Neural crest cell (in vitro differentiated cells): ENCODE measurements around the gene PPP1R3D. TPM values are rescaled to one million over a fixed set of nuclear protein-coding genes. Genes with fewer than 3 reads are reported as not detected.

Experiments used
- DNase-seq: peaks from one replicate; pipeline ENCODE4 v3.0.0; 2021; ENCODE audit warnings: low read depth, mixed read lengths, low spot score
- H3K27ac Mint-ChIP-seq: one replicate; pipeline ENCODE4 v1.8.0; 2021; ENCODE audit warnings: mild to moderate bottlenecking, mixed read lengths; ENCODE audit not compliant: unreplicated experiment
- H3K27me3 Mint-ChIP-seq: 2 replicates; pipeline ENCODE4 v1.8.0; 2021; ENCODE audit warnings: low read depth, mild to moderate bottlenecking, mixed read lengths
- H3K36me3 Mint-ChIP-seq: 2 replicates; pipeline ENCODE4 v1.8.0; 2021; ENCODE audit warnings: low read depth, mild to moderate bottlenecking, mixed read lengths
- H3K4me1 Mint-ChIP-seq: 2 replicates; pipeline ENCODE4 v1.8.0; 2021; ENCODE audit warnings: mixed read lengths
- H3K4me3 Mint-ChIP-seq: one replicate; pipeline ENCODE4 v1.8.0; 2021; ENCODE audit warnings: mild to moderate bottlenecking, mixed read lengths
- H3K9me3 Mint-ChIP-seq: 2 replicates; pipeline ENCODE4 v1.8.0; 2021; ENCODE audit warnings: mixed read lengths
- CTCF ChIP-seq: fragments of 200-600 bp; sonication (generic); conservative IDR thresholded peaks from 2 replicates; pipeline ENCODE4 v1.5.0; 2021; ENCODE audit warnings: antibody characterized with exemption, mild to moderate bottlenecking
- total RNA-seq: library from RNA; stranded (reverse); gene quantifications from 2 replicates; pipeline ENCODE4 v1.2.1, GENCODE V29; 2021

PPP1R3D gene
- total RNA-seq, 1 donor from 2014 or later: 7.0 TPM

GRCh38 chr20:59936409-59936808, 3.7 kb downstream of the PPP1R3D start:
- Mint-ChIP-seq H3K4me1 (peaks cover 45% of the 10 kb centered on the region), H3K36me3 (no peaks in the 10 kb centered on the region), H3K27me3 (peaks cover 4% of the 10 kb centered on the region), H3K9me3 (no peaks in the 10 kb centered on the region), H3K4me3 (peak overlapping the region; percentile 64), H3K27ac (no peak overlapping the region)
- DNase-seq: no peak
- TF ChIP-seq CTCF: no peak

GRCh38 chr20:59935457-59936185, 4.5 kb downstream of the PPP1R3D start:
- H3K27ac Mint-ChIP-seq: no peak overlapping the region
- H3K27me3 Mint-ChIP-seq: peaks cover 4% of the 10 kb centered on the region
- no peak for DNase-seq
- no peak for TF ChIP-seq CTCF
- peaks cover 42% of the 10 kb centered on the region for H3K4me1 Mint-ChIP-seq
- H3K4me3 Mint-ChIP-seq: peak overlapping the region; percentile 64
- no peaks in the 10 kb centered on the region for H3K36me3 Mint-ChIP-seq
- no peaks in the 10 kb centered on the region for H3K9me3 Mint-ChIP-seq

- Mint-ChIP-seq H3K27ac (no peak overlapping the region), H3K27me3 (peaks cover 4% of the 10 kb centered on the region), H3K36me3 (no peaks in the 10 kb centered on the region), H3K9me3 (no peaks in the 10 kb centered on the region), H3K4me3 (peak overlapping the region; percentile 88), H3K4me1 (peaks cover 39% of the 10 kb centered on the region)
- peak; percentile 97 for TF ChIP-seq CTCF
- DNase-seq: peak; percentile 75
Observed at GRCh38 chr20:59933849-59934585, 6.1 kb downstream of the PPP1R3D start.

GRCh38 chr20:59933296-59933848, 6.7 kb downstream of the PPP1R3D start, which contains the start of gene SYCP2:
Gene SYCP2, minus strand, starts transcription at chr20:59933637. Its CDS starts 11,224 bp downstream, at chr20:59922413.
- H3K4me1 Mint-ChIP-seq: peaks cover 34% of the 10 kb centered on the region
- no peak for TF ChIP-seq CTCF
- H3K36me3 Mint-ChIP-seq: no peaks in the 10 kb centered on the region
- no peak within 1 kb of the TSS for H3K27ac Mint-ChIP-seq
- DNase-seq: no peak
- no peaks in the 10 kb centered on the region for H3K9me3 Mint-ChIP-seq
- H3K4me3 Mint-ChIP-seq: peak within 1 kb of the TSS; percentile 88
- peaks cover 4% of the 10 kb centered on the region for H3K27me3 Mint-ChIP-seq

GRCh38 chr20:59932616-59933295, 7.3 kb downstream of the PPP1R3D start:
- H3K4me3 Mint-ChIP-seq: peak overlapping the region; percentile 34
- H3K9me3 Mint-ChIP-seq: no peaks in the 10 kb centered on the region
- no peak for DNase-seq
- peaks cover 28% of the 10 kb centered on the region for H3K4me1 Mint-ChIP-seq
- no peak for TF ChIP-seq CTCF
- no peaks in the 10 kb centered on the region for H3K36me3 Mint-ChIP-seq
- no peak overlapping the region for H3K27ac Mint-ChIP-seq
- H3K27me3 Mint-ChIP-seq: peaks cover 4% of the 10 kb centered on the region
